ENCODE data around the gene NBAS. TPM values are rescaled to one million over a fixed set of nuclear protein-coding genes. Genes with fewer than 3 reads are reported as not detected.

The NBAS gene
- total and polyA plus RNA-seq, 2 donors = 26.0 to 118 TPM

DNA sequence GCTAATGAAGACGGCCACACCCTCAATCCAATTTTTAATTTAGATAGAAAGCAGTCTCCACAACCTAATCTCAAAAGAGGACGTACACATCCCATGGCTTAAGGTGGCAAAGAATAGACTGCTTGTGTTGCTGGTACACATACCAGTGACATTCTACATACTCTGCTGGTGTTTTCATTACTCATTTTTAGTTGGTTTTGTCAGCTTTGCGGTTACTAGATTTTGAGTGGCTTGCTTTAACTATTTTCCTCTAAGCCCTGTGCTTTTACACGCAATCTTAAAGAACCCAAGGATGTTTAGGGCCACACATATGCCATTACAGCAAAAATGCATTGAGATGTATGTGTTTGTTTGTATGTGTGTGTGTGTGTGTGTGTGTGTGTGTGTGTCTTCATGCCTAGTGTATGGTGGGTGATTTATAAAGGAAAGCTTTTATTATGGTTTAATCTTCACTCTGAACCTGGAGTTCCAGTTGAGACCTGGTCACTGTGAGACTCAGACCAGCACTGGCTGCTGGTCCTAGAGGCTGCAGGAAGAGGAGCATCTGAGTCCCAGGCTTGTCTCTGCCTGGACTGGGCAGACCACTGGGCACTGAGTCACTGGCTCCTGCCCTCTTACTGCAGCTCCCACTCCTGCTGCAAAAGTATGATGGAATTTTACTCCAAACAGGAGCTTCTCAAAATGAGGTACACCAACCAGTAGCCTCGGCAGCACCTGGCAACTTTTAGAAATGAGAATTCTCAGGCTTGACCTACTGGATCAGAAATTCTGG is 415.9 kb downstream of the NBAS start:
- DNase-seq (ENCODE audit: extremely low spot score) = no peak
- WGBS = 92% methylated on average over 5 of the region's 5 CpGs
- H3K27ac ChIP-seq (ENCODE audit: low read depth) = no peak overlapping the region
- H3K4me3 ChIP-seq (ENCODE audit: low read depth, low read length) = no peak overlapping the region
- no peaks in the 10 kb centered on the region for H3K4me1 ChIP-seq (ENCODE audit: insufficient read depth)
- H3K36me3 ChIP-seq (ENCODE audit: insufficient read depth) = no peaks in the 10 kb centered on the region

DNA sequence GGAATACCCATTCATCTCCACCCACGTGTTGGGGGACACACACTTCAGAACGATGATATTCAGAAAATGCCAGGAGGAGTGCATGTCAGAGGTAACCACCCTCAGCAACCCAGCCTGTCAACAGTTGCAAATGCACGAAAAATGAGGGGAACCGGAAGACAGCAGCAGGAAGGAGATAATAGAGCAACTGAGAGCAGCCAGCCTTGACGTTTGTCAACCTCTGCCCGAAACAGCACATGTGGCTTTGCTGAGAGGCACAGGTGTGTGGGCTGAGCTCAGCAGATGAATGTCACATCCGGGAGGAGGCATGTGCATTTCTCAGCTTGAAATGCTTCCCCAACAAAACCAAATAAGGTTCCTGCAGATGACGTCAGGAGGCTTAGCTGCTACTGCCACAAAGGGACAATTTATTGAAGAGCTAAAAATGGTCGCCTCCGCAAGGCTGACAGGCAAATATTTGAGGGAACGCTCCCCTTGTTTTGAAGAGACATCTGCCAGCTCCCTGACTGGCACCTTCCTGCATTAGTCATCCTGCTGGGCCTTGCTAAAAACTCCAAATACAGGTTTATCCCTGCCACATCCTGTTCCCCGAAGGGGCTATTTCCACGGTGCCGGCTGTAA is 419.0 kb downstream of the NBAS start:
- DNase-seq (ENCODE audit: extremely low spot score) = no peak
- H3K27ac ChIP-seq (ENCODE audit: low read depth) = no peak overlapping the region
- no peaks in the 10 kb centered on the region for H3K4me1 ChIP-seq (ENCODE audit: insufficient read depth)
- H3K36me3 ChIP-seq (ENCODE audit: insufficient read depth) = no peaks in the 10 kb centered on the region
- H3K4me3 ChIP-seq (ENCODE audit: low read depth, low read length) = no peak overlapping the region
- WGBS = 46% methylated on average over 14 of the region's 14 CpGs

DNA sequence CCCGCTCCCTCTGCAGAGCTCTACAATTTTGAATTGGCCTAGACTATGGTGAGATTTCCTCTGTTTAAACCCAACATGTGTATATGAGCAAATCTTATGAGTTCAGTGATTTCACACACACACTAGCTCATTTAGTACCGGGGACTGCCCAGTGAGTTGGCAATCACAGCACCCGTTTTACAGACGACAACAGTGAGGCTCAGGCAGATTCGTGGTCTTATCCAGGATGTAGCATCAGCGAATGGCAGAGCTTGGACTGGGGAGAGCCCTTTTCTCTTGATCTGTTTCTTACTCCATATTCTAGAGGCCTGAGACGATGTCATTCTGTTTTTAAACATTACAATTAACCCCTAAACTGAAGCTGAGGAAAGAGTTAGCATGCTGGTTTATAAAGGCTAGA is 419.9 kb downstream of the NBAS start:
- H3K27ac ChIP-seq (ENCODE audit: low read depth) = no peak overlapping the region
- WGBS = 90% methylated on average over 7 of the region's 7 CpGs

DNA sequence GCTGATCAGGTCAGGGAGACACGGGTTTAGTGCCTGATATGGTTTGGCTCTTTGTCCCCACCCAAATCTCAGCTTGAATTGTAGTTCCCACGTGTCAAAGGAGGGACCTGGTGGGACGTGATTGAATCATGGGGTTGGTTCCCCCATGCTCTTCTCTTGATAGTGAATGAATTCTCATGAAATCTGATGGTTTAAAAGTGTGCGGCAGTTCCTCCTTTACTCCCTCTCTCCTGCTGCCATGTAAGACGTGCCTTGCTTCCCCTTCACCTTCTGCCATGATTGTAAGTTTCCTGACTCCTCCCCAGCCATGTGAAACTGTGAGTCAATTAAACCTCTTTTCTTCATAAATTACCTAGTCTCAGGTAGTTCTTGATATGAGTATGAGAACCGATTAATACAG is 424.5 kb downstream of the NBAS start:
- Histone ChIP-seq H3K4me3 (ENCODE audit: low read depth, low read length) (no peak overlapping the region), H3K36me3 (ENCODE audit: insufficient read depth) (no peaks in the 10 kb centered on the region), H3K27ac (ENCODE audit: low read depth) (no peak overlapping the region), H3K4me1 (ENCODE audit: insufficient read depth) (no peaks in the 10 kb centered on the region)
- DNase-seq (ENCODE audit: extremely low spot score) = no peak
- 93% methylated on average over 6 of the region's 6 CpGs for WGBS

More for the DNA sequence above, 419.9 kb downstream of the NBAS start:
- Histone ChIP-seq H3K4me3 (ENCODE audit: low read depth, low read length) (no peak overlapping the region), H3K4me1 (ENCODE audit: insufficient read depth) (no peaks in the 10 kb centered on the region), H3K36me3 (ENCODE audit: insufficient read depth) (no peaks in the 10 kb centered on the region)
- no peak for DNase-seq (ENCODE audit: extremely low spot score)

DNA sequence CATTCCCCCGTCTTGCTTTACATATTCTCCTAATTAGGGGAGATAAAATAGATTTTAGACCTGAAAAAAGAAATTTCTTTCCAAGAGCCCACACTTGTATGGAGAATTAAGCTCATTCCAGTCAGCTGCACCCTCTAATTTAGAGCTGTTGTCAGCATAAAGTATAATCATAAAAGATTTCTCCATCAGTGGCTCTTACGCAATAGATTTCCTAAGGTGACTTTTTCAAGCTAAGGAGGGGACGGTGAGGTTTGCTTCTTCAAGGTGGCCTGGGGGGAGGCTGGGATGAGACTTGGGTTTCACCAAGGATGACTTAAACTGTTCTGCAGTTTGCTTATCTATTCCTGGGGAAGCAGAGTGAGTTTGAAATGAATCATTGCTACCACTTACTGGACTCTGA is 426.2 kb downstream of the NBAS start:
- H3K4me1 ChIP-seq (ENCODE audit: insufficient read depth) = no peaks in the 10 kb centered on the region
- no peaks in the 10 kb centered on the region for H3K36me3 ChIP-seq (ENCODE audit: insufficient read depth)
- no peak for DNase-seq (ENCODE audit: extremely low spot score)
- H3K27ac ChIP-seq (ENCODE audit: low read depth) = no peak overlapping the region
- H3K4me3 ChIP-seq (ENCODE audit: low read depth, low read length) = no peak overlapping the region
- 93% methylated on average over 3 of the region's 3 CpGs for WGBS

DNA sequence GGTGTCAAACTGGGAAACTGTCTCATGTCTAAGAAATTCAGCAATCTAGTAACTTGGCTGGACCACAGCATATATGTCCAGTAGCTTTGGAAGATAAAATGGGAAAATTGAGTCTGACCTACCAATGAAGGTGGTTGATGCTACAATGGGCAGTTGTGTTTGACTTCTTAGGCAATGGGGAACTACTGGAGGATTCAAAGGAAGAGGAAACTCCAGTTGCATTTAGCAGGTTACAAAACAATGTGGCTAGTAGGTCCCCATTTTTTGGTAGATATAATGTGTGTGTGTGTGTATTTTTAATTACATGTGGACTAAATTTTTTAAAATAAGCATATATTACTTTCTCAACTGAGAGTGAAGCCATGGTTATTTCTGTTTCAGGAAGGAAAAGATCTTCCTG is 427.7 kb downstream of the NBAS start:
- Histone ChIP-seq H3K4me3 (ENCODE audit: low read depth, low read length) (no peak overlapping the region), H3K36me3 (ENCODE audit: insufficient read depth) (no peaks in the 10 kb centered on the region), H3K4me1 (ENCODE audit: insufficient read depth) (no peaks in the 10 kb centered on the region), H3K27ac (ENCODE audit: low read depth) (no peak overlapping the region)
- DNase-seq (ENCODE audit: extremely low spot score) = no peak

DNA sequence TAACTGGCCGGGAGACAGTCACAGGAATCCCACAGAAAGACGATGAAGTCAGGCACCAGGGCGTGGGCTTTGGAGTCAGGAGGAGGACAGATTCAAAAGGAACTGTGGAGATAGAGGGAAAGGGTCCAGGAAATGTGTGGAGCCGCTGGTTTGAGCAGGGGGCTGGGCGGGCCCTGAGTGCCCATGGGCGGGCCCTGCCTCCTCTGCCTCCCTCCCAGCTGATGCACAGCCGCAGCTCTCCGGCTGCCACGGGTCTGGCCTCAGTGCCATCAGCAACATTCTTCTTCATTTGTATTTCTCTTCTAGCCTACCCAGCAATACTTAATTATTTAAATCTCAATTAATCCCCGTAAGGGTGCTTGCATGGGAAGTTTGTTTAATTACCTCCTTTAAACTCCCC is 432.3 kb downstream of the NBAS start:
- 82% methylated on average over 10 of the region's 10 CpGs for WGBS
- no peaks in the 10 kb centered on the region for H3K36me3 ChIP-seq (ENCODE audit: insufficient read depth)
- no peak overlapping the region for H3K4me3 ChIP-seq (ENCODE audit: low read depth, low read length)
- H3K27ac ChIP-seq (ENCODE audit: low read depth) = no peak overlapping the region
- no peaks in the 10 kb centered on the region for H3K4me1 ChIP-seq (ENCODE audit: insufficient read depth)
- DNase-seq (ENCODE audit: extremely low spot score) = no peak

DNA sequence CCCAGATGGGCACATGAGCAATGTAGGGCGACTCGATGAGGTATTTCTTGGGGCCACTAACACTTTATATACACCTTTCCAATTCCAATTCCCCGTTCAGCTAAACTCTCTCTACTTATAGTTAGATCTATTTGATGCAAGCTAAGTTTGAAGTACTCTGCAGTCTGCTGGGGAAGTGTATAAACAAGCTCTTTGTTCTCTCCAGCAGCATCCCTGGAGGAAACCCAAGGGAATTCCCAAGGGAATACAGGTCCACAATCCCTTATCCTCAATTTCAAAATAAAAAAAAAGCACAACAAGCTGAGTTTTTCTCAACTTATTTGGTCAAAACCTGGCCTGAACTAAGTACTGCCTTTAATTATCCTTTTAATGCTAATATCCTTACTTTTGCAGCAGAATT is 433.3 kb downstream of the NBAS start:
- WGBS = 83% methylated on average over 3 of the region's 3 CpGs
- Histone ChIP-seq H3K4me1 (ENCODE audit: insufficient read depth) (no peaks in the 10 kb centered on the region), H3K4me3 (ENCODE audit: low read depth, low read length) (no peak overlapping the region), H3K36me3 (ENCODE audit: insufficient read depth) (no peaks in the 10 kb centered on the region), H3K27ac (ENCODE audit: low read depth) (no peak overlapping the region)
- no peak for DNase-seq (ENCODE audit: extremely low spot score)

DNA sequence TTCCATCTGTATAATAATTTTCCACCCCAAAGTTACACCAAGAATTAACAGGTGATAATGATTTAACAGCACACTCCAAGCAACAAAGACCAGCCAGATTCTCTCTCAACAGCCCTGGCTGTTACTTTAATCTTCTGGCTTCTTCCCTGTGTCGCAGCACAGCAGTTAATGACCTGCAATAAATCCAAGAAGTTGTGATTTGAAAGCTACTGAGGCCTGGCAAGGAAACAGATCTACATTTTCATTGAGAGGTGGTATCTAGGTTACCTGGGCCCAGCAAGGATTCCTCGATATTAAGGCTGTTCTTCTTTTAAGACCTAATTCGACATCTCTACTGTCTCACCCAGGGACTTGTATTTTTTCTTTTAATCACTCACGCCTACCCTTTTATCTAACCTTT is 433.8 kb downstream of the NBAS start:
- Histone ChIP-seq H3K27ac (ENCODE audit: low read depth) (no peak overlapping the region), H3K4me1 (ENCODE audit: insufficient read depth) (no peaks in the 10 kb centered on the region), H3K36me3 (ENCODE audit: insufficient read depth) (no peaks in the 10 kb centered on the region), H3K4me3 (ENCODE audit: low read depth, low read length) (no peak overlapping the region)
- 66% methylated on average over 4 of the region's 4 CpGs for WGBS
- no peak for DNase-seq (ENCODE audit: extremely low spot score)

DNA sequence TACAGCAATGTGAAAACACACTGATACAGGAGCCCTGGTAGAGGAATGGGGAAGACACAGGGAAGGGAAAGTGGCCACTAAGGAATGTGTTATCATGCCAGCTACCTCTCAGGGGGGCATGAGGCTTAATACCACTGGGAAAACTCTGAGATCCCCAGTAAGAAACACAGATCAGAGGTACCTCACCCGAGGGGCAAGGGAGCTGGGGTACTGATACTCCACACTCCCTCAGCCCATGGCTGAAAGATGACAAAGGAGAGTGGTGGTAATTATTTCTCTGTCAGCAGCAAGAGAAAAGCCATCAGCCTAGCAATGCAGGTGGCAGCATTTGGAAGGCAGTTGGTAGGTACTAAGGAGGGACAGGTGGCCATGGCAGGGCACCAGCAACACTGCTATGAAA is 434.8 kb downstream of the NBAS start:
- Histone ChIP-seq H3K4me3 (ENCODE audit: low read depth, low read length) (no peak overlapping the region), H3K36me3 (ENCODE audit: insufficient read depth) (no peaks in the 10 kb centered on the region), H3K4me1 (ENCODE audit: insufficient read depth) (no peaks in the 10 kb centered on the region), H3K27ac (ENCODE audit: low read depth) (no peak overlapping the region)
- DNase-seq (ENCODE audit: extremely low spot score) = no peak
- 93% methylated on average over 1 of the region's 1 CpG for WGBS

DNA sequence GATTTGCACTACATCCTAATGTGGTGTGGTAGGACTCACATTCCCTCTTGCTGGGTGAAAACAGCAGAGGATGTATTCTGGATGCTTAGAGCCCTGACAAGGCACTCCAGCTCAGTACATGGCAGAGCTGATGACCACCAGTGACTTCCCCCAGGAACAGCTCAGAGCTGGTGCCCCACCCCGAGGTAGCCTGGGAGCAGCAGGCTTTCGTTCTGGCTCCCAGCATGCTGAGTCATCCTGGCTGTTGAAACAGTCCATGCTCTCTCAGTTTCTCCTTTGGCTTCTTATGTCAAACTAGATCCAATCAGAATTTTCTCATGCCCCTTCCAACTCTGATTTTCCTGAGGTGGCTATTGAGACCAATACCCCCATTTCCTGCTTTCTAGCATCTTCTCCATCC is 438.2 kb downstream of the NBAS start:
- Histone ChIP-seq H3K4me3 (ENCODE audit: low read depth, low read length) (no peak overlapping the region), H3K27ac (ENCODE audit: low read depth) (no peak overlapping the region), H3K36me3 (ENCODE audit: insufficient read depth) (no peaks in the 10 kb centered on the region), H3K4me1 (ENCODE audit: insufficient read depth) (no peaks in the 10 kb centered on the region)
- no peak for DNase-seq (ENCODE audit: extremely low spot score)
- 61% methylated on average over 2 of the region's 2 CpGs for WGBS

DNA sequence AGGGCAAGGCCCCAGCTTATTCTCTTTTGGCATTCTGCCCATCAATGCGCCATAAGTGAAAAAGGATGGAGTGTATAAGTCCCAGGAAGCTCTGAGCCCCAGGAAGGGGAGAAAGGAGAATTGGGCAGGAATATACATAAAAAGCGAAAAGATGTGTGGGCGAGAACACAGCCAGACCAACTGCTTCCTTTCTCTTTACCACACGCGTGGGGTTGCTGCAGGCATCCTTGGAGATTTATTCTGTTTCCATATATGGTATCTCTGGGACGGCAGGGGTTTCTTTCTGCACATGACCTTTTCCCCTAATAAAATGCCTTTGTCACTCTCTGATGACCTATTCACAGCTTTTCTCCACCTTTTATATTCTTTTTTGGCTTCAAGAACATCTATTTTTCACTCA is 440.5 kb downstream of the NBAS start:
- no peak for DNase-seq (ENCODE audit: extremely low spot score)
- 52% methylated on average over 6 of the region's 6 CpGs for WGBS
- Histone ChIP-seq H3K27ac (ENCODE audit: low read depth) (no peak overlapping the region), H3K4me1 (ENCODE audit: insufficient read depth) (no peaks in the 10 kb centered on the region), H3K36me3 (ENCODE audit: insufficient read depth) (no peaks in the 10 kb centered on the region), H3K4me3 (ENCODE audit: low read depth, low read length) (no peak overlapping the region)

DNA sequence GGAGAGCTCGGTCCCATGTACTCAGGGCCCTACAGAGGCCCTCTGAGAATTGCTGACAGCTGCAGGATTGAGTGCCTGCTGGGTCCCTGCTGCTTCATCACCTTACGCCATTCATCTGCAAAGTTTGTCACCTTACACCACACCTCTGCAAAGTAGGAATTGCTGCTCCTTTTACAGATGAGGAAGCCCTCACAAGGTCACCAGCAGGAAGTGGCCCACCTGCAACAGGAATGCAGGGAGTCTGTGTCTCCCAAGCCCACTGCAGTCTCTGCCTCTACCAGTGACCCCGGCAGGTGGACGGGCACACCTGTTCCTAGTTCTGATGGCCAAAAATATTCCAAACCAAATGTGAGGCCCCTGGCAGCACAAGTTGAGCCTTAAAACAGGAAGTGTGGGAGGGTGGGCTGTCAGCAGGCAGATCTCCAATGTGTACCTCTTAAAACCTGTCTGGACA is 441.4 kb downstream of the NBAS start:
- Histone ChIP-seq H3K4me1 (ENCODE audit: insufficient read depth) (no peaks in the 10 kb centered on the region), H3K4me3 (ENCODE audit: low read depth, low read length) (no peak overlapping the region), H3K36me3 (ENCODE audit: insufficient read depth) (no peaks in the 10 kb centered on the region), H3K27ac (ENCODE audit: low read depth) (no peak overlapping the region)
- WGBS = 79% methylated on average over 4 of the region's 4 CpGs
- no peak for DNase-seq (ENCODE audit: extremely low spot score)

DNA sequence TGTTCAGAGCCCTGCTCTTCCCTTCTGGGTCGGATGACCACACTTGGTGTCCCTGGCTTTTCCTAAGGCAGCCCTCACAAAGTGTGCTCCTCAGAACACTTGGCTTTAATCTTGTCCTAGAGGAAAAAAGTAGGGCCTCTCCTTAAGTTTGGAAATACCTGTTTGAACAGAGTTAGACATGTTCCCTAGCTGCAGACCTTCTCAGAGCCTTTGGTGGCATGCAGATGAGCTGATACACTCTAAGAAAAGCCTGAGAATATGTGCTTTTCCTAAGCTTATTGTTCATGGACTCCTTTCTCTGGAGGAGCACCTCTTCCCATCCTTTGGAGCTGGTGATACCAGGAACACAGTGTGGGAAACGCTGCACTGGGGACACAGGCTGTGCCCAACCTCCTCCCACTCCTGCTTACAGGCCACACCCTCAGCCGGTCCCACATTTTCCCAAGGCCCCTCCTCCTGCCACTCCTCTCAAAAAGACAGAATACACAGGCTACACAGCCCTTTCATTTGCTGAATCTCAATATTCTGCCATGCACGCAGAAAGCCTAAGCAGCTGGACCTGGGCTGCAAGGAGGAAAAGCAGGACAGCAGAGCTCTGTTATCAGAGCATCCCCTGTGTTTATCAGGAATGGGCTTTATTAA is 443.6 kb downstream of the NBAS start:
- Histone ChIP-seq H3K36me3 (ENCODE audit: insufficient read depth) (no peaks in the 10 kb centered on the region), H3K4me1 (ENCODE audit: insufficient read depth) (no peaks in the 10 kb centered on the region), H3K27ac (ENCODE audit: low read depth) (no peak overlapping the region), H3K4me3 (ENCODE audit: low read depth, low read length) (no peak overlapping the region)
- DNase-seq (ENCODE audit: extremely low spot score) = no peak
- 70% methylated on average over 4 of the region's 4 CpGs for WGBS

Data from urinary bladder (tissue), 4 donors.